H1 (cell line): ENCODE data around the gene APAF1. TPM values are rescaled to one million over a fixed set of nuclear protein-coding genes. Genes with fewer than 3 reads are reported as not detected.

ENCODE experiments used
- CTCF ChIA-PET: fragments of 300-600 bp; sonication (Branson Sonifier 250); formaldehyde crosslinking; loops from one replicate; lab custom pipeline; 2021; ENCODE audit not compliant: partially characterized antibody; lab: Charles Lee
- POLR2A ChIA-PET: fragments of 300-600 bp; sonication (Branson Sonifier 250); formaldehyde crosslinking; loops from one replicate; lab custom pipeline; 2021; ENCODE audit warnings: inconsistent platforms; ENCODE audit not compliant: partially characterized antibody; lab: Charles Lee
- DNase-seq, 2 experiments: peaks; one replicate each; pipeline versions ENCODE4 v3.0.0 to v3.0.0-alpha.2; 2010 to 2022; ENCODE audit warnings: low spot score in 2 of 2, low read depth in 1 of 2, mixed read lengths in 1 of 2
- FAIRE-seq: peaks from 2 replicates; lab custom pipeline; 2011; peaks lifted over from hg19 to GRCh38; lab: Jason Lieb, UNC
- H2AFZ ChIP-seq: 2 replicates; pipeline ENCODE4 v1.8.1; 2012; ENCODE audit warnings: low read length, inconsistent platforms
- H2AK5ac ChIP-seq: 2 replicates; pipeline ENCODE4 v1.6.1; 2013; ENCODE audit warnings: low read depth, low read length
- H2BK120ac ChIP-seq: replicated peaks from 2 replicates; pipeline ENCODE3; 2013; ENCODE audit warnings: low read depth, low read length, inconsistent platforms
- H2BK12ac ChIP-seq: 2 replicates; pipeline ENCODE4 v1.6.1; 2013; ENCODE audit warnings: low read depth, low read length
- H2BK15ac ChIP-seq: 2 replicates; pipeline ENCODE4 v1.6.1; 2013; ENCODE audit warnings: low read length
- H2BK20ac ChIP-seq: 2 replicates; pipeline ENCODE4 v1.6.1; 2013; ENCODE audit warnings: low read length
- H2BK5ac ChIP-seq: 2 replicates; pipeline ENCODE4 v1.6.1; 2013; ENCODE audit warnings: low read depth, low read length
- H3K14ac ChIP-seq: 2 replicates; pipeline ENCODE4 v1.6.1; 2013; ENCODE audit warnings: inconsistent platforms; ENCODE audit not compliant: insufficient read length
- H3K18ac ChIP-seq: 2 replicates; pipeline ENCODE4 v1.6.1; 2013; ENCODE audit warnings: low read length; ENCODE audit errors: extremely low read depth
- H3K23ac ChIP-seq: 2 replicates; pipeline ENCODE4 v1.6.1; 2013; ENCODE audit warnings: inconsistent platforms; ENCODE audit not compliant: insufficient read length
- H3K23me2 ChIP-seq: 2 replicates; pipeline ENCODE4 v1.6.1; 2013; ENCODE audit warnings: low read depth, low read length
- H3K27ac ChIP-seq: 2 replicates; pipeline ENCODE4 v1.6.1; 2011; ENCODE audit warnings: low read depth, low read length, inconsistent platforms
- H3K27me3 ChIP-seq, 4 experiments: replicated peaks in 1 of 4; 1 replicate in 1 of 4; 2 replicates in 3 of 4; pipeline versions ENCODE4 v1.6.1 to v1.8.1; 2011 to 2013; ENCODE audit warnings: low read length in 3 of 4, mild to moderate bottlenecking in 3 of 4, inconsistent platforms in 2 of 4, mixed read lengths in 2 of 4, moderate library complexity in 1 of 4; ENCODE audit not compliant: control insufficient read depth in 3 of 4, insufficient read depth in 3 of 4; ENCODE audit errors: extremely low read depth in 1 of 4
- H3K36me3 ChIP-seq, 4 experiments: 2 replicates each; pipeline versions ENCODE4 v1.6.1 to v1.8.1; 2011 to 2013; ENCODE audit warnings: mild to moderate bottlenecking in 4 of 4, low read length in 3 of 4, moderate library complexity in 2 of 4, control low read depth in 1 of 4, inconsistent platforms in 1 of 4; ENCODE audit not compliant: insufficient read depth in 4 of 4, control insufficient read depth in 2 of 4
- H3K4ac ChIP-seq: replicated peaks from 2 replicates; pipeline ENCODE3; 2013; ENCODE audit warnings: low read length, low read depth, mixed read lengths, inconsistent platforms; ENCODE audit not compliant: insufficient read length
- H3K4me1 ChIP-seq, 4 experiments: replicated peaks in 1 of 4; 1 replicate in 1 of 4; 2 replicates in 3 of 4; pipeline versions ENCODE4 v1.6.1 to v1.8.1; 2011 to 2013; ENCODE audit warnings: low read length in 3 of 4, inconsistent platforms in 2 of 4, mixed read lengths in 1 of 4; ENCODE audit not compliant: insufficient read depth in 4 of 4, control insufficient read depth in 3 of 4
- H3K4me2 ChIP-seq, 2 experiments: 2 replicates each; pipeline versions ENCODE4 v1.6.1 to v1.8.1; 2011 to 2013; ENCODE audit warnings: low read depth in 2 of 2, low read length in 2 of 2, control low read depth in 1 of 2, inconsistent platforms in 1 of 2, mild to moderate bottlenecking in 1 of 2; ENCODE audit not compliant: insufficient read depth in 1 of 2
- H3K4me3 ChIP-seq, 4 experiments: fragments of 200-600, 300-600 bp in 1 of 4; sonication (generic), shearing (Covaris generic), sonication (Bioruptor Twin) in 1 of 4; 2 replicates each; pipeline versions ENCODE4 v1.5.1 to v1.8.1; 2011 to 2016; ENCODE audit warnings: low read length in 4 of 4, low read depth in 3 of 4, control low read depth in 2 of 4, inconsistent platforms in 2 of 4, mild to moderate bottlenecking in 2 of 4, mixed read lengths in 1 of 4, moderate library complexity in 1 of 4; ENCODE audit not compliant: insufficient read depth in 2 of 4; ENCODE audit errors: extremely low read depth in 1 of 4
- H3K56ac ChIP-seq: replicated peaks from 2 replicates; pipeline ENCODE3; 2013; ENCODE audit warnings: low read depth, mild to moderate bottlenecking, mixed read lengths, low read length, inconsistent platforms; ENCODE audit not compliant: insufficient read length
- H3K79me1 ChIP-seq: 2 replicates; pipeline ENCODE4 v1.6.1; 2013; ENCODE audit warnings: low read depth, low read length, control low read depth
- H3K79me2 ChIP-seq, 2 experiments: 2 replicates each; pipeline versions ENCODE4 v1.6.1 to v1.8.1; 2012 to 2013; ENCODE audit warnings: low read length in 2 of 2, mild to moderate bottlenecking in 2 of 2, inconsistent platforms in 1 of 2; ENCODE audit not compliant: insufficient read depth in 2 of 2, control insufficient read depth in 1 of 2
- H3K9ac ChIP-seq, 4 experiments: replicated peaks in 1 of 4; 1 replicate in 1 of 4; 2 replicates in 3 of 4; pipeline versions ENCODE4 v1.6.1 to v1.8.1; 2011 to 2013; ENCODE audit warnings: low read depth in 3 of 4, low read length in 3 of 4, control low read depth in 2 of 4, mild to moderate bottlenecking in 2 of 4, moderate library complexity in 2 of 4, inconsistent platforms in 1 of 4; ENCODE audit errors: extremely low read depth in 1 of 4
- H3K9me3 ChIP-seq, 2 experiments: 2 replicates each; pipeline versions ENCODE4 v1.6.1 to v1.8.1; 2012 to 2013; ENCODE audit warnings: mild to moderate bottlenecking in 2 of 2, moderate library complexity in 2 of 2, control low read depth in 1 of 2, inconsistent platforms in 1 of 2, low read depth in 1 of 2, low read length in 1 of 2, mixed read lengths in 1 of 2; ENCODE audit not compliant: insufficient read depth in 2 of 2
- H4K20me1 ChIP-seq, 2 experiments: replicated peaks in 1 of 2; 2 replicates each; pipeline versions ENCODE3 to v1.8.1; 2011 to 2013; ENCODE audit warnings: inconsistent platforms in 2 of 2, low read length in 2 of 2, mild to moderate bottlenecking in 1 of 2; ENCODE audit not compliant: insufficient read depth in 2 of 2, control insufficient read depth in 1 of 2
- H4K5ac ChIP-seq: 2 replicates; pipeline ENCODE4 v1.6.1; 2013; ENCODE audit warnings: low read length, low read depth, mixed read lengths, inconsistent platforms; ENCODE audit not compliant: insufficient read length
- H4K8ac ChIP-seq: 2 replicates; pipeline ENCODE4 v1.8.0; 2013; ENCODE audit warnings: mild to moderate bottlenecking, moderate library complexity, low read length, inconsistent platforms; ENCODE audit not compliant: insufficient read depth; ENCODE audit errors: extremely low read depth
- H4K91ac ChIP-seq: replicated peaks from 2 replicates; pipeline ENCODE3; 2013; ENCODE audit warnings: low read length, mixed read lengths, inconsistent platforms; ENCODE audit not compliant: insufficient read length
- CBX8 ChIP-seq: fragments of 300-800, 300-1000 bp; sonication (generic); IDR thresholded peaks from 2 replicates; pipeline ENCODE4 v1.7.1; 2016; ENCODE audit warnings: low read depth, low read length, borderline replicate concordance
- EZH2 ChIP-seq: fragments of 200-600 bp; sonication (generic); IDR thresholded peaks from 2 replicates; pipeline ENCODE4 v1.7.1; 2012; ENCODE audit warnings: low read depth, mild to moderate bottlenecking, moderate library complexity, low read length, inconsistent platforms; ENCODE audit not compliant: severe bottlenecking
- POLR2AphosphoS5 ChIP-seq: IDR thresholded peaks from 2 replicates; pipeline ENCODE4 v1.6.1; 2011; ENCODE audit warnings: low read depth, low read length
- POU5F1 ChIP-seq: IDR thresholded peaks from 2 replicates; pipeline ENCODE4 v1.6.1; 2011; ENCODE audit warnings: low read depth, mild to moderate bottlenecking, low read length, moderate library complexity
- RAD21 ChIP-seq, 2 experiments: IDR thresholded peaks in 1 of 2; conservative IDR thresholded peaks in 1 of 2; 2 replicates each; pipeline ENCODE4 v1.6.1; 2011; ENCODE audit warnings: low read depth in 2 of 2, low read length in 2 of 2, improper control_type of control experiment in 1 of 2, inconsistent platforms in 1 of 2, mild to moderate bottlenecking in 1 of 2, moderate library complexity in 1 of 2
- SIN3A ChIP-seq, 2 experiments: IDR thresholded peaks in 1 of 2; conservative IDR thresholded peaks in 1 of 2; 2 replicates each; pipeline ENCODE4 v1.6.1; 2011 to 2012; ENCODE audit warnings: low read length in 2 of 2, improper control_type of control experiment in 1 of 2, low read depth in 1 of 2, mild to moderate bottlenecking in 1 of 2
- SUZ12 ChIP-seq: fragments of 200-600 bp; sonication (generic); IDR thresholded peaks from 2 replicates; pipeline ENCODE4 v1.6.1; 2012; ENCODE audit warnings: mild to moderate bottlenecking, inconsistent platforms, low read length, moderate library complexity, mixed read lengths
- TAF7 ChIP-seq: optimal IDR thresholded peaks from 2 replicates; pipeline ENCODE3; 2011; ENCODE audit warnings: low read depth, mild to moderate bottlenecking, inconsistent platforms, low read length, moderate library complexity, borderline replicate concordance
- TCF12 ChIP-seq: IDR thresholded peaks from 2 replicates; pipeline ENCODE4 v1.6.1; 2011; ENCODE audit warnings: low read depth, mild to moderate bottlenecking, low read length
- TEAD4 ChIP-seq: IDR thresholded peaks from 2 replicates; pipeline ENCODE4 v1.6.1; 2012; ENCODE audit warnings: low read depth, low read length, inconsistent platforms, mixed read lengths
- WGBS, 2 experiments: shearing (Covaris generic) in 1 of 2; methylation state at CpG; one replicate each; pipeline versions ENCODE4 v1.1.6 to v1.1.7; 2013 to 2015; ENCODE audit warnings: low lambda C conversion rate in 2 of 2, mixed read lengths in 2 of 2, inconsistent platforms in 1 of 2, low coverage in 1 of 2, missing lambda C conversion rate in 1 of 2; ENCODE audit not compliant: insufficient replicate concordance in 2 of 2, insufficient coverage in 1 of 2, insufficient read length in 1 of 2; ENCODE audit errors: extremely low coverage in 1 of 2, missing lambda C conversion rate in 1 of 2; 5-methylcytosine and 5-hydroxymethylcytosine counted together
- polyA plus RNA-seq, 7 experiments: library from polyadenylated mRNA; depleted of rRNA in 3 of 7; stranded (reverse) in 5 of 7; unstranded in 2 of 7; fragments of >200 nt in 5 of 7; fragments of 200-250 nt in 2 of 7; gene quantifications; 1 replicate in 5 of 7; 2 replicates in 1 of 7; 4 replicates in 1 of 7; pipeline versions ENCODE4 v1.2.1 to v1.2.3, GENCODE V29; 2011 to 2013; ENCODE audit warnings: missing spikeins in 2 of 7, mixed read lengths in 2 of 7
- total RNA-seq: library from RNA; stranded (reverse); fragmentation: NEBNext Ultra II Directional; extraction: Animal tissue kit (Norgen Biotek cat#: 25700); gene quantifications from 2 replicates; pipeline ENCODE4 v1.2.1, GENCODE V29; 2021

The APAF1 gene
- total and polyA plus RNA-seq, 2 of the 8 experiments (the other 6 are each of a cell fraction or from before 2014, with no cell fraction given) = 4.7 to 22.6 TPM

GRCh38 chr12:98725476-98726247, 80.6 kb downstream of the APAF1 start:
- Histone ChIP-seq H2AFZ (no peak overlapping the region), H4K8ac (no peak overlapping the region), H3K79me2 (no peaks in the 10 kb centered on the region), H4K91ac (no peak overlapping the region), H2BK5ac (no peak overlapping the region), H2AK5ac (no peak overlapping the region), H3K4me2 (no peak overlapping the region), H4K5ac (no peak overlapping the region), H3K79me1 (no peaks in the 10 kb centered on the region), H3K14ac (no peak overlapping the region), H3K4me3 (no peak overlapping the region), H3K9ac (no peak overlapping the region), H2BK20ac (no peak overlapping the region), H3K23ac (no peak overlapping the region), H3K27me3 (no peaks in the 10 kb centered on the region), H3K36me3 (peaks cover 0 to 12% (median 1%) of the 10 kb centered on the region in 4 experiments; a peak in 5 of 8 replicates), H2BK120ac (no peak overlapping the region), H3K56ac (no peak overlapping the region), H3K27ac (no peak overlapping the region), H3K9me3 (no peaks in the 10 kb centered on the region), H3K4me1 (no peaks in the 10 kb centered on the region), H2BK15ac (no peak overlapping the region), H3K23me2 (no peaks in the 10 kb centered on the region), H4K20me1 (no peaks in the 10 kb centered on the region), H2BK12ac (no peak overlapping the region), H3K4ac (no peak overlapping the region), H3K18ac (no peak overlapping the region)
- ChIA-PET CTCF (interaction anchor here (0.6 to 6.4 kb wide), 20 partner anchors 10 to 280 kb away, joined by 3 to 57 read pairs (median 5); no protein-coding TSS in a partner anchor), POLR2A (no interaction called here)
- DNase-seq (no peak), FAIRE-seq (peak; percentile 72)
- WGBS, 2 experiments = 59% methylated on average over 5 of the region's 5 CpGs; no CpG with 5 or more reads in 1 of the 2 experiments
- TF ChIP-seq SIN3A (conservative IDR thresholded peaks at IDR 0.05 in 1 of 2, IDR thresholded peaks at IDR 0.05 in 1 of 2; ENCODE audit: low read depth in 1 of 2, low read length in 2 of 2) = no peak
- TF ChIP-seq POU5F1 = no peak
- TF ChIP-seq TAF7 = no peak
- no peak for TF ChIP-seq TCF12
- no peak for TF ChIP-seq SUZ12
- 0 out of 2 replicates have a peak, but pooled peaks have one; percentile 52 for TF ChIP-seq TEAD4
- TF ChIP-seq CBX8 = no peak
- no peak for TF ChIP-seq EZH2
- no peak for TF ChIP-seq POLR2AphosphoS5
- TF ChIP-seq RAD21 (IDR thresholded peaks at IDR 0.05 in 1 of 2, conservative IDR thresholded peaks at IDR 0.05 in 1 of 2; ENCODE audit: low read depth in 2 of 2, low read length in 2 of 2) = peak; percentile 87 to 88
